CD4-positive, alpha-beta T cell treated with Interleukin-6 at 100 ng/mL for 8 hours (primary cell): Measurements from ENCODE around the gene CHAMP1.

Experiments used
- DNase-seq: peaks from one replicate; pipeline ENCODE4 v3.0.0-alpha.2; 2020; ENCODE audit warnings: mixed read lengths, low spot score

The CHAMP1 gene, protein sequence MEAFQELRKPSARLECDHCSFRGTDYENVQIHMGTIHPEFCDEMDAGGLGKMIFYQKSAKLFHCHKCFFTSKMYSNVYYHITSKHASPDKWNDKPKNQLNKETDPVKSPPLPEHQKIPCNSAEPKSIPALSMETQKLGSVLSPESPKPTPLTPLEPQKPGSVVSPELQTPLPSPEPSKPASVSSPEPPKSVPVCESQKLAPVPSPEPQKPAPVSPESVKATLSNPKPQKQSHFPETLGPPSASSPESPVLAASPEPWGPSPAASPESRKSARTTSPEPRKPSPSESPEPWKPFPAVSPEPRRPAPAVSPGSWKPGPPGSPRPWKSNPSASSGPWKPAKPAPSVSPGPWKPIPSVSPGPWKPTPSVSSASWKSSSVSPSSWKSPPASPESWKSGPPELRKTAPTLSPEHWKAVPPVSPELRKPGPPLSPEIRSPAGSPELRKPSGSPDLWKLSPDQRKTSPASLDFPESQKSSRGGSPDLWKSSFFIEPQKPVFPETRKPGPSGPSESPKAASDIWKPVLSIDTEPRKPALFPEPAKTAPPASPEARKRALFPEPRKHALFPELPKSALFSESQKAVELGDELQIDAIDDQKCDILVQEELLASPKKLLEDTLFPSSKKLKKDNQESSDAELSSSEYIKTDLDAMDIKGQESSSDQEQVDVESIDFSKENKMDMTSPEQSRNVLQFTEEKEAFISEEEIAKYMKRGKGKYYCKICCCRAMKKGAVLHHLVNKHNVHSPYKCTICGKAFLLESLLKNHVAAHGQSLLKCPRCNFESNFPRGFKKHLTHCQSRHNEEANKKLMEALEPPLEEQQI

DNA sequence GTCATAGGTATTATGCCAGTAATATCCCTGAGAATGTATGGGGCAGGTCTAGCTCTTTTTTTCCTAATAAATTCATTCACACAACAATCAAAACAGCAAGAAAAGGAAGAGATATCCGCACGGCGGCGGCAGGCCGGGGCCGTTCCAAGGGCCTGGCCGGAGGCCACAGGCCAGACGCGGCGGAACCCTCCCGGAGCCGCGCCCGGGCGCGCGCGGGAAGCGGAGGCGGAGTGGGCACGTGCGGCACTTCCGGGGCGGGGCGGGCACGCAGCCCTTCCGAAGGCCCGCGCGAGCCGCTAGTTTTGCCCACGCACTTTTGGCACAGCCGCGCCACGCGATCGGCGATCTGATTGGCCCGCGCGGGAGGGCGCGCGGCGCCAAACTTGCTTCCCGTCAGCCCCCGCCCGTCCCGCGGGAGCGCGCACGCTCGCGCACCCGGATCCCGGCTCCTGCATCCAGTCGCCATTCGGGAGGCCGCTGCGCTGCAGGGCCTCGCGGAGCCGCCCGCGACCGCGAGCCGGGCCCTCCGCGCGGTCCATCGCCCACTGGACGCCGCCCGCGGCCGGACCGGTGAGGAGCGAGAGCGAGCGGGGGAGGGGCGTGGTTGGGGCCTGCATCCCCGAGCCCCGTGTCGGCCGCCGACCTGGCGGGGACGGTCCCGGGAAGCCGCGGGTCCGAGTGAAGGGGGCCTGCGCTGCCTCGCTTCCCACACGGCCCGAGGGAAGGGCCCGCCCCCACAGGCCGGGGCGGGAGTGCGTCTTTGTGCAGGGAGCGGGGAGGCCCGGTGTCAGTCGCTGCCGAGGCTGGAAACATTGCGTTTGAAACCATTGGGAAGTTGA is at the start of gene CHAMP1:
Gene CHAMP1 (plus strand): TSS at position 430 of the 839 bp plus-strand sequence. CDS start 9,340 bp downstream, outside the sequence.
- DNase-seq = peak; percentile 90

DNA sequence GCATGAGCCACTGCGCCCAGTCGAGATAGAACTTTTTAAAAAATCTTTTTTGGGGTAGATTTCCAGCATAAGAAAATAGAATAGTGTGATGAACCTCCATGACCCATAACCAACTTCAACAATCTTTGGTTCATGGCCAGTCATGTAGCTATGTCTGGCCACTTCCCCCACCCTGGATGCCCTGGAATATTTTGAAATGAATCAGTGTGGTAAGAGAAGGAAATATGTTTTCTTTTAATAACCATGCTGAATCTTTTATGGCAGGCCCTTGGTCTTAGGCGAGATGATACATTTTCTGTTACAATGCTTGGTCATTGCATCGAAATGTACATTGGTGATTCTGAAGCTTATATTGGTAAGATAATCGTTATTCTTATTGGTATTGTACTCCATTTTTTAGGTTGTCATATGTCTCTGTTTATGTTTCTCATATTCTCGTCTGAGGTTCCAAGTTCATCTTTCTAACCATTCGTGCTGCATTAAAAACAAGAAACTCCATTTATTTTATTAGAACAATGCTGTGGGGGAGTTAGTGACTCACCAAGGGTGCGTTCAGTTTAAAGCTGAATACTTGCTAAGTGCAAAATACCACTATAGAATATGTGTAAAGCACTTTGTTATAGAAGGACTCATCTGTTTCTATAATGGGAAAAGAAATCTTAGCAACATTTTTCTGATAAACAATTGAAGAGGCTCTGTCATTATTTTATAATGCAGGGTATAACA is 49.3 kb upstream of the CHAMP1 start:
- no peak for DNase-seq

DNA sequence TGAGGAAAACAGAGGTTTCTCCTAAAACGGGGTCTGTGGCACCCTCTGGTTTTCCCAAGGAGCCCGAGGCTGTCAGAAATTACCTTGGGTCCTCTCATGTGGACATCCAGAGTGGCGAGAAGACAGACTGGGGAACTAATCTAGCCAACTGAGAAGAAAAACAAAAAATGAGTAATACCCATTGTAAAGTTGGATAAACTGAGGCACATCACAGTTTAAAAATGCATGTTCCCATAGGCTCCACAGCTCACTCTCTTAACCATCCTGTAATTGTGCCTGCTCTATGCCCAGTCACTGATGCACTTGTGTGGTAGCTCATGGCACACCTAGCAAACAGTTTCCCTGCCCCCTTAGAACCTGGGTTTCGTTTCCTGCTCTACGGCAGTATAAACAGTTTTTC is 48.1 kb upstream of the CHAMP1 start:
- no peak for DNase-seq

DNA sequence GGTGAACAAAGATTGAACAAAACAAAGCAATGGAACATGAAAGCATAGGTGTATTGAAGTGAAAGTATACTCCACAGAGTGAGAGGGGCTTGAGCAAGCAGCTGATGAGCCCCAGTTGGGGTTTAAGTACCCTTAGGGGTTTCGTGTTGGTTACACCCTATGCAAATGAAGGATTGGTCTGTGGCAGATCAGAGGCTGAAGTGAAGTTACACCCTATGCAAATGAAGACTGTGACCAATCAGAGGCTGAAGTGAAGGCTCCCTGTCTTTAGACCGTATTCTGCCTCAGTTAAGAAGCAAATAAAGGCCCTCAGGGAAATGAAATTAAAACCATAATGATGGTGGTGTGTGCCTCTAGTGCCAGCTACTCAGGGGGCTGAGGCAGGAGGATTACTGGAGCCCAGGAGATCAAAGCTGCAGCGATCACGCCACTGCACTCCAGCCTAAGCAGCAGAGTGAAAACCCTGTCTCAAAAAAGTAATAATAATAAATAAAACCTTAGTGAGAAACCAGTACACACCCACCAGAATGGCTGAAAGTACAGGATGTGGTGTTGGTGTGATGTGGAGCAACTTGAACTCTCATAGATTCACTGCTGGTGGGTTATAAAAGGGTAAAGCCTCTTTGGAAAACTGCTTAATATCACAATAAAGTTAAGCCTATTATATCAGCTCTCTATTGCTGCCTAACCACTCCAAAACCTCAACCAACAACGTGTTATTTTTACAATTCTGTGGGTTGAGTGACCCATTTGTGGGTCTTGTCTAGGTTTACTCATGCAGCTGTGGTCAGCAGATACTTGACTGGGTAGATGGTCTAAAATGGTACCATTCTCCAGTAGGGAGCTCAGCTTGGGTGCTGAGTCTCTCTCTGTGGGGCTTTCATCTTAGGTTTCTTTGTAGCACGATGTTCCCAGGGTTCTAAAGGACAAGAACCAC is 45.7 kb upstream of the CHAMP1 start:
- peak; percentile 18 for DNase-seq

DNA sequence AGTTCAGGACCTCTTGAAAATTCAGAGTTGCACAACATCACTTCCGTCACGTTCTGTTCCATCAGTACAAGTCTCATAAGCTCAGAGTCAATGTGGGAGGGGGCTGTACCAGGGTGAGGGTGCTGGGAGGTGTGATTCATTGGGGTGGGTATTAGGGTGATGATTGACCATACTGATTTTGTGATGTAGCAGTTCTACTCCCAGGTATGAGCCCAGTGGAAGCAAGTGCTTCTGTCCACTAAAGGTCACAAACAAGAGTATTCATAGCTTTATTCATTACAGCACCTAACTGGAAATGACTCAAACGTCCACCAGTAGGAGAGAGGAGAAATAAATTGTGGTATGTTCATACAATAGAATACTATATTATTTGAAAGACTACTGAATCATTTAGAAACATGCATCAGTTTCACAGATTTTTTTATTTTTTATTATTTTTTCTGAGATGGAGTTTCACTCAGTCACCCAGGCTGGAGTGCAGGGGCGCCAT is 45.0 kb upstream of the CHAMP1 start:
- no peak for DNase-seq

DNA sequence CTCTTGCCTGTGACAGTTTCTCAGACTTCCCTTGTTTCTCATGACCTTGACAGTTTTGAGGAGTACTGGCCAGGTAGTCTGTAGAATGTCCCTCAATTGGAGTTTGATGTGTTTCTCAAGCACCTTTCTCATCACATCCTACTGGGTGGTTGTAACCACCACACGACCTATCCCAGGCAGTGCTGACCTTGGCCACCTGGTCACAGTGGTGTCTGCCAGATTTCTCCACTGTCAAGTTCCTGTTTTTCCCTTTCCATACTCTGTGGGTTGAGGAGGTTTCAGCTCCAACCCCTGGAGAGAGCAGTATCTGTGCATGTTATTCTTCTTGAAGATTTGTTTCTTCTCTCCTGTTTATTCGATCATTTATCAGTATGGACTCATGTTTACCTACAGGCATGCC is 41.3 kb upstream of the CHAMP1 start:
- no peak for DNase-seq

DNA sequence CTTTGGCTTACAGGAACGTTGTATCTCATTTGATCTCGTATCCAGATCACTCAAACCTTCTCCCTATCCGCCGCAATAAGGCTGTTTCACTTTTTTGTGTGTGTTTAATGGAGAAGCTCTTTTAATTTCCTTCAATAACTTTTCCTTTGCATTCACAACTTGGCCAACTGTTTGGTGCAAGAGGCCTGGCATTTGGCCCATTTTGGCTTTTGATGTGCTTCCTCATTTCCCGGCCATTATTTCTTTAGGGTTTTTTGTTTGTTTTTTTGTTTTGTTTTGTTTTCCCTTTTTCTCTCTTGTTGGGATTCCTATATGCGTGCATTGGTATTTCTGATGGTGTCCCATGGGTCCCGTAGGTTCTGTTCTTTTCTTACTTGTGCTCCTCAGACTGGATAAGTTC is 39.0 kb upstream of the CHAMP1 start:
- DNase-seq = no peak

DNA sequence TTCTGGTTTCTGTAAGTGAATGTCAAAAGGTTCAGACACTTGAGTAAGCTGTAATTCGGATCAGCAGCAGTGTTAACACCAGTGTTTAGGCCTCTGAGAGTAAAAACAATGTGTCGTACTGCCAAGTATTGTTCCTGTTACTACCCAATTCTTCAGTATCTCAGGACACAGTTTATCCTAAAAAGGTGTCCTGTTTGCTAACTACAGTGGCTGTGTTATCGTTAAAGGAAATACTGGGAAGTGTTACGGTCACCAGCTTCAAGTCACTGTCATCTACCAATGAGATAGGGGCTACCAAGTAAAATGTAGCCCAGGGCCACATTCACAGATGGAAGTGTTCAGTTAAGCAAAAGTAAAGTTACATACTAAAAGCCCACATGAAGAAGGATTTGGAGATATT is 35.2 kb upstream of the CHAMP1 start:
- no peak for DNase-seq

DNA sequence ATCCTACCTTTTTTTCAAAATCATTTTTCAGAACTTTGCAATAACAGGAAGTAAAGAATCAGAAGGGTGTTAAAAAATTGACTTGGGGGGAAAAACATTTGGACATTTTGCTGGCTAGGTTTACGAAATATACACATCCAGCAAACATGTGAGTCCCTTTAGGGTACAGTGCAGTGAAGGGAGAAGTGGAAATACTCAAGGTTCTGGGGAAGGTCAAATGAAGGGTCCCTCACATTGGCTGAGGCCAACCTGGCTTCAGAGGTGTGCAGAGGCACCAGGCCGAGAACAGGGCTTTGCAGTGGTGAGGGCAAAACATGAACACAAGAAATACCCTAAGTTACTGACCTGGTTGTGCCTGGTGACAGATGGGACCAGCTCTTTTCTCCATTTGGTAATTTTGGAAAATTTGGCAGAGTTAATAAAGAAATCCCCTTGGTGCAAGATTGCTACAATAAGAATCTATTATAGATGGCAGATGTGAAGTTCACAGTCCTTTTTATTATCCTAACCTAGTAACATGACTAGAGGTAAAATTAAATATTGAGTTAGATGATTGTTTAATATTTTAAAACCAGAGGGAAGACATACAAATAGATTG is 34.4 kb upstream of the CHAMP1 start:
- DNase-seq = no peak

DNA sequence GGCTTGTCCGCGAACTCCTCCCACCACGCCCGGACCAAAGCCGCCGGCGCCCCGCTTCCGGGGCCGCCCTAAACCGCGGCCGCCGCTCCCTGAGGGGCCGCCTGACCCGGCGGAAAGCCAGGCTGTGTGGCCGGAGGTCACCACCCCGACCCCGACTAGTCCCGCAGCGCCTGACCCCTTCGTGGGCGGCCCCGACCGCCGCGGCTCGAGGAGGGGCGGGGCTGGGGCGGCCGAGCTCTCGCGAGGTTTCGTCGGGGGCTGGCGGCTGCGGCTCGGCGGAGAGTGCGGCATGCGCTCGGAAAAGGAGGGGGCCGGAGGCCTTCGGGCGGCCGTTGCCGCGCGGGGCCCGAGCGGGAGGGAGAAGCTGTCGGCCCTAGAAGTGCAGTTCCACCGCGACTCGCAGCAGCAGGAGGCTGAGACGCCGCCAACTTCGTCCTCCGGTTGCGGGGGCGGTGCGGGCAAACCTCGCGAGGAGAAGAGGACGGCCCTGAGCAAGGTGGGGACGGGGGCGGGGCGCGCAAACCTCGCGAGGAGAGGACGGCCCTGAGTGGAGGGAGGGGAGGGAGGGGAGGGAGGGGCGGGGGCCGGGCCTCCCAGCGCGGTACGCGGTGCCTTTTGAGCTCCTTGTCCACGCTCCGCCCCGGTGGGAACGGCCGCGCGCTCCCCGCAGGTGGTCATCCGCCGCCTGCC is 32.8 kb upstream of the CHAMP1 start, which contains the start of gene UPF3A:
Gene UPF3A (plus strand): TSS at position 251 of the 690 bp plus-strand sequence. CDS start 39 bp downstream, at position 290.
- DNase-seq = peak; percentile 93

DNA sequence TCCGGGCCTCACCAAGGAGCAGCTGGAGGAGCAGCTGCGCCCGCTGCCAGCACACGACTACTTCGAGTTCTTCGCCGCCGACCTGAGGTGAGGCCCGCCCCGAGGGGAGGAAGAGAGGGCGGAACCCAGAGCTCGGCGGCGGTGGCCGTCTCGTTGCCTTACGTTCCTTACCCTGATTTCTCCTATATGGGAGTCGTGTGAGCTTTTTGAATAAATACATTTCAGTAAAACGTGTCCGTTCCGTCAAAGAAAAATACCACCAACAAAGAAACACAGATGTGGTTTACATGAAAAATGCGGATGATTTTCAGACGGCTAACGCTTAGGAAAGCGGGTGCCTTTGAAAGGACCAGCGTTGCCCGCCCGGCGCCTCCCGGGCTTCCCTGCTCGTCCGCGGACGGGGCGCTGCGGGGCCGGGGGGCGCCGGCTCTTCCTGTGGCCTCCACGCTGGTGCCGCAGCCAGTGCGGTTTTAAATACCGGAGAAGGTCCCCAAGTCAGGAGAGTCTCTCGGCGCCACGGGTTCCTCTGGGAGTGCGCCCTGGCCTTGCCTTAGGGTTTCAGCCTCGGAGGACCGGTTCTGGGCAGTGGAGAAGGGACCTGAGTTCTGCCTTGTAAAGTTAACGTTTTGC is 32.1 kb upstream of the CHAMP1 start:
- DNase-seq = peak; percentile 64

DNA sequence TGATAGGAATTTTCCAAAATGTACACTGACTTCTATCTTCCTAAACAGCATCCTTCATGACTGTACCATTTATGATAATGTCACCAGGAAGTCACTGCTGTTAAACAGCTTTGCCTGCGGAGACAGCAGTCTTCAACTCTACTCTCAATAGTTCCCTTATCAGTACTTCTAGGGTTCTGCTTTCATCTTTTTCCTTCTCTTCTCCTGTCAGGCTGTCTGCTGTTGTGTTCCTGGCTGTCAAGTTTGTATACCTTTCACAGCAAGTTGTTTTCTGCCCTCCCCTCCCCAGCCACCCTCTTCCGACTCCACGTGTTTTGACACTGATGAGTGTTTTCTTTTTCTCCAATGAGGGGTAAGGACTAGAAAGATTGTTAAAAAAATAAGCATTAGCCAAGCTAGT is 30.7 kb upstream of the CHAMP1 start:
- no peak for DNase-seq

DNA sequence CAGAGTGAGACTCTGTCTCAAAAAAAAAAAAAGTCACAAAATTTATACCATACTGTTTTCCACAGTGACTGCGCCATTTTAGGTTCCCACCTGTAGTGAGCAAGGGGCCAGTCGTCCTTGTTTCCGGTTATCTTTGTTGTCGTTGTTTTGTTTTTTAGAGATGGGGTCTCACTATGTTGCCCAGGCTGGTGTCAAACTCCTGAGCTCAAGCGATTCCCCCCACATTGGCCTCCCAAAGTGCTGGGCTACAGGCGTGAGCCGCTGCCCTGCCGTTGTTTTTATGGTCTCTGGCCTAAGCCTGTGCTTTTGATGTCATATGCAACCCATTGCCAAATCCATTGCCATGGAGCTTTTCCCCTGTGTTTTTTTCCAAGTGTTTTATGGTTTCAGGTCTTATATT is 29.6 kb upstream of the CHAMP1 start:
- no peak for DNase-seq

DNA sequence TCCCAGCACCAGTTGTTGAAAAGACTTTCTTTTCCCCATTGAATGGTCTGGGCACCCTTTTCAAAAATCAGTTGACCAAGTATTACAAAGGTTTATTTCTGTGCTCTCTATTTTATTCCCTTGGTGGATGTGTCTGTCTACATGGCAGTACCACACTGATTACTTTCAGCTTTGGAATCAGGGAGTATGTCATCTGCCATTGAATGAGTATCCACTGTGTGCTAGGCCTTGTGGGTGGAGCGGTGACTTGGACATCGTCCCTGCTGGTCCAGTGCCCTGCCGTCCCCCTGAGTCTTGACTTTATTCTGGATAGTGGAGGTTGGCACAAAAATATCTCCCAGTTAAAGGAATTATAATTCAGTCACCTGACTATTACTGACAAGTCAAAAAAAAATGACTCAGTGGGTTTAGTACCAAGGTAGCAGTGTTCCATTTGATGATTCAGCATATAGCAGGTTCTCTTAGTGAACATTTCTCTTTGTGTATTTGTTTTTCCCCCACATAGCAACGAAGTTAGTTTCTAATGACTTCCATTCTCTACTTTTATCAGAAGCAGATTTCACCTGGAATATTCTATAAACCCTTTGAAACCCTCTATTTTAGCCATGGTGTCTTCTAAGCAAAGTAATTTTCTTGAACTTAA is 29.0 kb upstream of the CHAMP1 start:
- DNase-seq = no peak

DNA sequence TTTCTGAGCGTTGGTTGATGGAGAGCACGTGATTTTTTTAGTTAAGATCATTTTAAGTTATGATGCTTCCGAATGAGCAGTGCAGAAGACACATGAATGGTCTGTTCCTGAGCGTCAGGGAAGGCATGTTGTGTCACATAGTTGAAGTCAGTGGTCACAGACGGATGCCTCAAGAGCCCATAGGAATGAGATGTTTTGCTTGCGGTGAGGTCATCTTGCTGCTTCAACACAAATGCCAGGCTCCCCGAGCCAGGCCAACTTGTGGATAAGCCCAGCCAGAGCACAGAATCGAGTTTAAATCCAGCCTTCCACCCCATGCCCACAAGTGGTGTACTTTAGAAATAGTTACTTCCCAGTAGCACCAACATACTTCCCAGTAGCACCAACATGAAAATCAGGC is 27.5 kb upstream of the CHAMP1 start:
- DNase-seq = no peak

DNA sequence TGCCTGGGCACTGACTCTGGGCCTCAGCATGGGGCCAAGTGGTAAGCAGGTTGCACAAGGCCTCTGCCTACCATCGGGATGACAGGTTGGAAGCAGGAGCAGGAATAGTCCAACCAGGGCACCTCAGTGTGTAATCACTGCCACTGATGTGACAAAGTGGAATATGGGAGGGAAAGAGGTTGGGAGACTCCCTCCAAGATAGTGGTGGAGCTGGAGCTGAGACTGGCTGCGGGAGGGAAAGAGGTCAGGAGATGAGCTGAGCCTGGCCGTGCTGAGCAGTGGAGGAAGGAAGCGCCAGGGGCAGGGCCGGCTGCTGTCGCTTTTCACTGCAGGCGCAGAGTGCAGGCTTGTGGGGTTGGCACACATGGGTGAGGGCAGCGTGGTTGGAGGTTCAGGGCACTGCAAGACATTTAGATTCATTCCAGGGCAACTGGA is 26.1 kb upstream of the CHAMP1 start:
- no peak for DNase-seq

DNA sequence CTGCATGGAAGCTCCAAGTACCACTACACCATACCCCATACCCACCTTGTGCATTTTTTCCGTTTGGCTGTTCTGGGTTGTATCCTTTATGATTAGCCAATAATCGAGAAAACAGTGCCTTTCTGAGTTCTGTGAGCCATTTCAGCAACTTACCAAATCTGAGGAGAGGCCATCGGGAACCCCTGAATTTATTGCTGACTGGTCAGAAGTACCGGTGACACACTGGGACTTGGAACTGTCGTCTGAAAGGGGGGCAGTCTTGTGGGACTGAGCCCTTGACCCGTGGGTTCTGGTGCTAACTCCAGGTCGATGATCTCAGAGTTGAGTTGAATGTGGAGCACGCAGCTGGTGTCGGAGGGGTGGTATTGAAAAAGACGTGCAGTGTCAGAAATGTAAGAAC is 17.9 kb upstream of the CHAMP1 start:
- no peak for DNase-seq

DNA sequence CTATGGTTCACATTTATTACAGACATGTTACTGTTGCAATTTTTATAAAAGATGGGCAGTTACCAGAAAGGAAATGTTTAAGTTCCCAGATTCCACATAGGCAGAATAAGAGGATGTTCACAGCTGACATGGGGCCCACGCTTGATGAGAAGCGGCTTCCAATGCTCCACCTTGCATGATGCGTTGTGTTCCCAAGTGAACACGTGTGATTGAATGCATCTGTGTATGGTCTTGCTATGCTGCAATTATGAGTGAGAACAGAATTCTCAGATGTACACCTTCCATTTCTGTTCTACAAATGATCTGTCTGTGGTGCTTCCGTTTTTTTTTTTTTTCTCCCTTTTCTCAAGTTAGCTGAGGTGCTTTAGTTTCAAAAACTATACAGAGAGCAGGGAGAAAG is 17.4 kb upstream of the CHAMP1 start:
- DNase-seq = no peak
